GM19239 (cell line): ENCODE data around the gene SAMD8.
"Not testable (repeated sequence)": the region's sequence is repeated elsewhere in the genome, so short reads cannot be mapped to it uniquely, and the experiment has no call there.

ENCODE experiments used
- DNase-seq: peaks from one replicate; pipeline ENCODE4 v3.0.0; 2011; ENCODE audit warnings: low spot score; ENCODE audit not compliant: insufficient read length
- FAIRE-seq: peaks from 2 replicates; lab custom pipeline; 2011; peaks lifted over from hg19 to GRCh38; lab: Jason Lieb, UNC

SAMD8 gene

DNA sequence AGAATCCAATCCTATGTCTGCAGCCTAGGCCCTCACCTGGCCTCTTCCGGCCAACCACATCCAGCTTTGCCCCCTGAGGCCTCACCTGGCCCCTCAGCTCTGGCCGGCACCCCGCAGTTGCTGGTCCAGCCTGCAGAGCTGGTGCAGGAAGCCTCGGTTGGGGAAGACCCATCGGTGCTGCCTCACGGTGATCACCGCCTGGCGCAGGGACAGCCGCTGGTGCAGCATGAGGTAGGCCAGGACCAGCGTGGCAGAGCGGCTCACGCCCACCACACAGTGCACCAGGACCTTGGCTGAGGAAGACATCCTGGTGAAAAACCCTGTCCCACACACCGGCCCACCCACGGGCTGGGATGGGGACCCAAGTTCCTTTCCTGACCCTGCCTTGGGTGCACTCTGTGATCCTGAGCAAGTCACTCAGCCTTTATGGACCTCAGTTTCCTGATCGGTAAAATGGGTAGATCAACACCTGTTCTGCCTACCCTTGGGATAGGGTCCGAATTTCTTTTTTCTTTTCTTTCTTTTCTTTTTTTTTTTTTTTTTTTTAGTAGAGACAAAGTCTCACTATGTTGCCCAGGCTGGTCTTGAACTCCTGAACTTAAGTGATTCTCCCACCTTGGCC lies 5.8 kb upstream of the SAMD8 start:
- no peak for DNase-seq
- FAIRE-seq = no peak

GRCh38 chr10:75106242-75106641 lies 5.2 kb upstream of the SAMD8 start:
- DNase-seq (no peak), FAIRE-seq (no peak)

DNA sequence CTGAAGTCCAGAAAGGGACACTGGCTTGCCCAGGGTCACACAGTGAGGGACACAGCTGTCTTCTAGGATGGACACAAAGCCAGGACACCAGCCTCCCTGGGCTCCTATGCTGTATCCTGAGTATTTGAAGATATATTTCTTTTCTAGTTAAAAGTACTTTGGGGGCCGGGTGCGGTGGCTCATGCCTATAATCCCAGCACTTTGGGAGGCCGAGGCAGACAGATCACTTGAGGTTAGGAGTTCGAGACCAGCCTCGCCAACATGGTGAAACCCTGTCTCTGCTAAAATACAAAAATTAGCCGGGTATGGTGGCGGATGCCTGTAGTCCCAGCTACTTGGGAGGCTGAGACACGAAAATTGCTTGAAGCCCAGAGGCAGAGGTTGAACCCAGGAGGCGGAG lies 4.6 kb upstream of the SAMD8 start:
- DNase-seq, FAIRE-seq: not testable (repeated sequence)

DNA sequence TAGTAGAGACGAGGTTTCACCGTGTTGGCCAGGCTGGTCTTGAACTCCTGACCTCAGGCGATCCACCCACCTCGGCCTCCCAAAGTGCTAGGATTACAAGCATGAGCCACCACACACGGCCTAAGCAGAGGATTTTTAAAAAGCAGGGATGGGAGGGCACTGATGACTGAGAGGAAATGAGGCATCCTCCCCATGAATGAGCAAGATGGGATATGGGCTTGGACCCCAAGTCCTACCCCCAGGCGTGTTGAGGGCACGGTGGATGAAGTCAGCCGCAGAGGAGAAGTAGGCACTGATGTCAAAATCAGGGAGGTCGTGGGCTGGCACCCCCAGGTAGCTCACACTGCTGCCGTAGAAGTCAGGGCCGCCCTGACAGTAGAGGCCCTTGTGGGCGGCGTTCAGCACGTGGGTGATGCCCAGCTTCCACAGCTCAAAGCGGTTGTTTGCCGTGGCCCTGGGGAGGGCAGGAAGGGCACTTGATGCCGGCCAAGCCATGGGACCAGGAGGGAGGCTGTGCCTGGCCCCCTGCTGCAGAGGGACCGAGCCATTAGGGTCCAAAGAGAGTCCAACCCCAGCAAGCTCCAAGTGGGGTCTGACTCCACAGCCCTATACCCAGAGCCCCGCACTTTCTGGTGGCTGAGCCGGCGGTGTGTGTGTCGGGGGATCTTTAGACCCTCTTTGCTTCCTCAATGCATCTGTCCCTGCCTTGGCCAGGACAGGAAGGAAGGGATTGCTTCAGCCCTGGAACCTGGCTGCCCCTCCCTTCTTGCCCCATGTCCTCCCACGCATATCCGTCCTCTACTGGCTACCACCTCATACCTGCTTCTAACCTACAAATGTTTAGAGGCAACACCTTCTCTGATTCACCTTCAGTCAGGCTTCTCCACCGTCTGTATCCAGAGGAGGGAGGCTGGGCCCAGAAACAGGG lies 3.4 kb upstream of the SAMD8 start:
- DNase-seq (no peak), FAIRE-seq (no peak)

GRCh38 chr10:75108684-75109458 lies 2.6 kb upstream of the SAMD8 start:
- FAIRE-seq (no peak), DNase-seq (no peak)

DNA sequence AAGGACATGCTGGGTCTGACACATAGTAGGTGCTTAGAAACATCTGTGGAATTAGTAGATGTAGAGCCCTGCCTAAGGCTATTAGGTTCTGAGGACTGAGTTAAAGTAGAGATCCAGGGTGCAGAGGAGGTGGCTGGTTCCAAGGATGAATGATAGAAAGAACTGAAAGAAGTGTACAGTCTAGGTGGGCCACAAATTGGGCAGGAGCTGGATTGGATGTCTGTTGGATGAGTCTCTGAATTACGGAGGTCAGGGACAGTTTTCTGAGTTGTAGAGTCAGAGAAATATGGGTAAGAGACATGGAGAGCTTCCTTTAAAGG lies 2.0 kb upstream of the SAMD8 start:
- no peak for FAIRE-seq
- DNase-seq = no peak

GRCh38 chr10:75110006-75110632 lies 1.3 kb upstream of the SAMD8 start:
- no peak for DNase-seq
- no peak for FAIRE-seq

- DNase-seq (no peak), FAIRE-seq (peak; percentile 79)
Measured at GRCh38 chr10:75111907-75112679, 637 bp downstream of the SAMD8 start.

DNA sequence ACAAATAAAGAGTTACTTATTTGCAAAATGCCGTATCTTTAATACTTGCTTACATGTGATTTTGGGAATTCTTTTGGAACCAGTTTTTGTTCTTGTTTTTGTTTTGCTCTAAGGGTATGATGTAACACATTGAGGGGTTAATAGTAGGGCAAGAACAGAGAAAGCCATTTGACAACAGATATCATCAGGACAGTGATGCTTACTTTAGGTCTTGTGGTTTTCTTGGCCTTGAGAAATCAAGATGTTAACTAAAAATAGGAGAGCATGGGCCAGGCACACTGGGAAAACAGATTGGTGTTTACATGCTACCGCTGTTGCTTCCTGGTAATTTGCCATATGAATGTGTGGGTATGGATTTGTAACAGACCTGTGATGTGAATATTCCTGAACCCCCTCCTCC lies 3.7 kb downstream of the SAMD8 start:
- DNase-seq = no peak
- no peak for FAIRE-seq

- DNase-seq, FAIRE-seq: not testable (repeated sequence)
Measured at GRCh38 chr10:75116941-75117775, 5.7 kb downstream of the SAMD8 start.

GRCh38 chr10:75117995-75118394 lies 6.5 kb downstream of the SAMD8 start:
- no peak for FAIRE-seq

DNA sequence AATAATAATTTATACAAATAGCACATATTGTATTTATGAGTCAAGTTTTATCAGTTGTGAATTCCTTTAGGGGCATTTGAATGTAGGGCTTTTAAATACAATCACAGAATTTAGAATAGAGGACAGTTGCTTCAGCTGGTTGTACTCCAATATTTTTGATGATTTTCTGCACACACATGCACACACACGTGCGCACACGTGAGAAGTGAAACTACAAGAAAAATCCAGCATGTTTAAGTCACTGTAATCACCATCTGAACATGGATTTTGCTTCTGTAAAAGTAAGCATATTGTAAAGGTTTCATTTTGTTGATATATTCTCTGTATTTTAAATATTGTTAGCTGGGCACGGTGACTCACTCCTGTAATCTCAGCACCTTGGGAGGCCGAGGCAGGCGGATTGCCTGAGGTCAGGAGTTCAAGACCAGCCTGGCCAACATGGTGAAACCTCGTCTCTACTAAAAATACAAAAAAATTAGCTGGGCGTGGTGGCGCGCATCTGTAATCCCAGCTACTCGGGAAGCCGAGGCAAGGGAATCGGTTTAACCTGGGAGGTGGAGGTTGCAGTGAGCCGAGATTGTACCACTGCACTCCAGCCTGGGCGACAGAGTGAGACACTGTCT lies 8.1 kb downstream of the SAMD8 start:
- not testable (repeated sequence) for DNase-seq, FAIRE-seq

More at GRCh38 chr10:75117995-75118394, 6.5 kb downstream of the SAMD8 start:
- DNase-seq = no peak

DNA sequence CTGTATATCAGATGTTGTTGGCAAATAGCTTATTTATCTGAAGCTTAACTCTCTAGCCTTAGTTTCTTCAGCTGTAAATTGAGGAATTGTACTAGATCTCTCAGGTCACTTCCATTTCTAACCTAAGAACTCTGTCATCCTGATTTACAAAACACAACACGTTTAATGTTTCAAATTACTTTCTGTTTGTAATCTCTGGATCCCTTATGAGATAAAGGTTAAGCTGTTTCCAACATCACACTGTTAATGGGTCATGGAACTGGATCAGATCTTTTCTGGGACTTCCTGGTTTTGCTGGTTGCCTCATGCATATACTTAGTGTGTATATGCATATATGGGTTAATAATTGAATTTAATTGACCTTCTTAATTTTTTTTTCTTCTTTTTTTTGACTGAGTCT lies 9.9 kb downstream of the SAMD8 start:
- FAIRE-seq = no peak
- no peak for DNase-seq

DNA sequence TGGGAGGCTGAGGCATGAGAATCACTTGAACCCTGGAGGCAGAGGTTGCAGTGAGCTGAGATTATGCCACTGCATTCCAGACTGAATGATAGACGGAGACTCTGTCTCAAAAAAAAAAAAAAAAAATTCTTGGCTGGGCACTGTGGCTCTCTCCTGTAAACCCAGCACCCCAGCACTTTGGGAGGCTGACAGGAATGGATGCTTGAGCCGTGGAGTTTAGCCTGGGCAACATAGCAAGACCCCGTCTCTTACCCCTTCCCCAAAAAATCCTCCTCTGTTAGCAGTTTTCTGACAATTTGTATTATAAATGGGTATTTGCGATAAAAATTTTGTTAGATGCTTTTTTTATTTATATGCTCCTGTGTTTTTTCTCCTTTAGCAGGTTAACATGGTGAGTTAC lies 11.0 kb downstream of the SAMD8 start:
- FAIRE-seq (no peak), DNase-seq (no peak)

GRCh38 chr10:75123088-75123682 lies 11.7 kb downstream of the SAMD8 start:
- no peak for FAIRE-seq
- DNase-seq = no peak

- FAIRE-seq = no peak
Measured at GRCh38 chr10:75126277-75126676, 14.8 kb downstream of the SAMD8 start.

DNA sequence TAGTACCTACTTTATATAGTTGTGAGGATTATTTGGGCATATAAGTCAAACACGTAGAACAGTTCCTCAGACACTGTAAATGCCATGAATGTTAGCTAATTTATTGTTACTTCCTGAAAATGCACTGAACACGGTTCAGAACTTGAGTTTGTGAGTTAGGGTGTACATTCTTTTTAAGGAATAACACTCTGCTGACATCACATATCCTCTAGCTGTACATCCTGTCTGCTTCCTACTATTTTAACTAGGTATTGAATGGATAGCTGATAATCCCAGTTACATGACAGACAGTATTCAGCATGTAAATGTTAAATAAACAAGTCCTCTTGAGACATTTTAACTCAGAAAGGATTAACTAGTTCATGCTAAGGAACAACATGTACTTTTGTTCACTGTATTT lies 16.0 kb downstream of the SAMD8 start:
- DNase-seq = no peak
- peak; percentile 42 for FAIRE-seq

More at GRCh38 chr10:75126277-75126676, 14.8 kb downstream of the SAMD8 start:
- no peak for DNase-seq

GRCh38 chr10:75128985-75129384 lies 17.5 kb downstream of the SAMD8 start:
- FAIRE-seq, DNase-seq: not testable (repeated sequence)
